Activated CD4-positive, CD25-positive, alpha-beta regulatory T cell treated with anti-CD3 and anti-CD28 coated beads, Interleukin-2, amount 50 U/mL, for 72 hours (primary cell): ENCODE data around the gene ABCB8.

Source experiments
- DNase-seq: peaks from one replicate; pipeline ENCODE4 v3.0.0; 2021

Gene ABCB8

DNA sequence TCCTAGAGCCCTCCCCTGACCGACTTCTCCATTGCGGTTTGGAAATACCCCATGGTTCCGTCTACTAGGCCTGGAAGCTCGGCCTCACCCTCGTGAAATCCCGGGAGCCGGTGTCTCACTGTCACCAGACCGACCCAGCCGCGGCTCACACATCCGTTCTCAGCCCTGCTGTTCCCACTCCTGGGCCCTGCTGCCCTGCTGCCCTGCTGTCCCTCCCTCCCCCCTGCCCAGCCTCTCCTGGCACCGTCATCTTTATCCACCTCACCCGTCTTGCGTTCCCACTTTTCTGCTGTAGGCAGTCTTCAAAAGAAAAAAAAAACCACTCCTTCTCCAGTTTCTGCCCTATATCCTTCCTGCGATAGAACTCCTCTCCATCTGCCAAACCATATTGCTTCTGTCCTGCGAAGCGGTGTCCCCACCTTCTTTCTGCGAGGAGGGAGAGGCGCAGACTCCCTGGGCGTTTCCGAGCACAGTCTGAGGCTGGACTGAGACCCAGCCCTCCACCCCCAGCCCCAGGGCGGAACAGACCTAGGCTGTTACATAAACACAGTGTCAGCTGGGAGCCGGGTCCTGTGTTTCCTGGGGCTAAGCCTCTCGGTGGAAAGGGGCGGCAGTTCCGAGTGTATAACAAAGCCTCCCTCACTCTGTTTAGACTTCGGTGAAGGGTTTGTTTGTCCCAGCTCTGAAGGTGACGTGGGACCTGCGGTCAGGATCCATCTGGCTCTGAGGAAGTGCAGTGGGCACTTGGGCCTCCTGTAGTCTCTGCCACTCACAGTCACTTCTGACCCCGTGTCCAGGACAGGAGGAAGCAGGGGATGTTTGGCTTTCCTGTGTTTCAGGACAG lies 60.8 kb downstream of the ABCB8 start:
- DNase-seq, result no peak

DNA sequence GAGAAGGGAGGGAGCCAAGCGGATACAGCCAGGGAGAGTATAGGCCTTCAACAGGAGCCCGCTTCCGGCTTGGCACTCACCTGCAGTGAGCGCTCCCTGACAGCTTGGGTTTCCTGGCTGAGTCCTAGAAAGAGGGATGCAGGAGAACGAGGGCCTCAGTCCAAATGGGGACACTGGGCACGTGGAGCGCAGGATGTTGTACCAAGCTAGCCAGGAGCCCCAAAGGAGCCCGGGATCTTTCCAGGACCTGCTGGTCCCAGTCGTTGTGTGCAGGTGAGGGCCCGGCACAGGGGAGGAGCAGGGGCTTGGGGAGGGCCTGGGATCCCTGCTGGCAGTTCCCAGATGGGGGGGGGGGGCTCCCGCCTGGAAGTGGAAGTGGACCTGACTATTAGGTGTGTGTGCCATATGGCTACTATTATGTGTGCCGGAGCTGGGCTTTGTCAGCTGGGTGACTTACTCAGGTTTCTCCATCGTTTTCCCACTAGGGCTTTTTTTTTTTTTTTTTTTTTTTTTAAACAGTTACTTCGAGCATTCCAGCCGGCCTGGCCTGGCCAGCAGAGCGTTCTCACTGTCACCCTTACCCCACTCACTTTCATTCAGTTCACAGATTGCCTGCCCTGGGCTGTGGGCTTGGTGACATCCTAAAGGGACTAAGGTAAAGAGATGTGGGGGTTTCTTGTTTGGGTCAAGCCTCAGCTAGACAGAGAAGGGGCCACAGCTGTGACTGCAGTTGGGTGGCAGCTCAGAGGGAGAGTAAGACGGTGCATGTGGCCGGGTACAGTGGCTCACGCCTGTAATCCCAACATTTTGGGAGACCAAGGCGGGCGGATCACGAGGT lies 61.9 kb downstream of the ABCB8 start:
- DNase-seq, result no peak

DNA sequence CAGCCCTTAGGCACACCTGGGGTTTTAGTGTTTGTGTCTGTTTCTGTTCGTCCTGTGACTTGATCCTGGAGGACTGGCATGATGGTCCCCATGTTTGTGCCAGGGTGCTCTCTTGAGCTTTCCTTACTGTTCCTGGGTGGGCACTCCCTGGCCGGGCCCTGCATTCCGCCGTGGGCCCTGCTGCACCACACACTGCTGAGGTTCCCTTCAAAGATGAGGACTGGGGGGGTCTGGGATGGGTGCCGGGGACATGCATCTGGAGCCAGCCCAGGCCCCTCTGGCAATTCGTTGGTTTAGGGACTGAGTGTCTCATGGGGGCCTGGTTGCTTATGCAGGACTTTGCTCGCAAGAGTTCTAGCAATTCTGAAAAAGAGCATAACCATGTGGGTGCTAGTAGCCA lies 62.8 kb downstream of the ABCB8 start:
- no peak for DNase-seq

DNA sequence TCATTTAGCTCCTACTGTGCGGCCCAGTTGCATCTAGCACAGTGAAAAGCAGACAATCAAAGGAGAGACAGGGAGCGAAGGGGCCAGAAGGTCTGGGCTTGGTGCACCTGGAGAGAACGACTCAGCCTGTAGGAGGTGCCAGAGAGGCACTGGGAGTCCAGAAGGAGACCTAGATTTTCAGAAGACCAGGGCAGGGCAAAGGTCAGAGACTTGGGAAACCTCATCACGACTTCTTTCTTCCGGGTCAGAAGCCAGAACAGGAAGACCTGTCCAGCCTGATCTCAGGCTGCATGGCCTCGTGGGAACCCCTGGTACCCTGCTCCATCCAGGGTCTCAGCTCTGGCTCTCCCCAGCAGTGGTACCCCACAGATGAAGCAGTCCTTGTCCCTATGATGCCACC lies 63.2 kb downstream of the ABCB8 start:
- DNase-seq, result no peak

DNA sequence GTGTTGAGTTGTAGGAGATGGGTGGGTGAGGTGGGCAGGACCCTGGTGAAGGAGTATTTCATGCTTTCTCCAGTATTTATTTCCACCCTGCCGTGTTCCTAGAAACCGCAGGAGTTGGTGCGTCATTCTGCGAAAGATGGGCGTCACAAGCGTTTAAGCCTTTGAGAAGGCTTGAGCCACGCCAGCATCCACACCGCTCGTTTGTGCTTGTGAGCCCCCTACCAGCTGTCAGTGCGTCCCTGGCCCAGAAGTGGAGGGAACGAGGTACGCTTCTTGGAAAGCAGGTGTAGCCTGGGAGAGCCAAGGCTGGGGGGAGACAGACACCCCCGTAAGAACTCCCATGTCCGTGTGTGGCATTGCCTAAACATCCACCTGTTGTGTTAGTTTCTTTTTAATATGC lies 63.7 kb downstream of the ABCB8 start:
- no peak for DNase-seq

DNA sequence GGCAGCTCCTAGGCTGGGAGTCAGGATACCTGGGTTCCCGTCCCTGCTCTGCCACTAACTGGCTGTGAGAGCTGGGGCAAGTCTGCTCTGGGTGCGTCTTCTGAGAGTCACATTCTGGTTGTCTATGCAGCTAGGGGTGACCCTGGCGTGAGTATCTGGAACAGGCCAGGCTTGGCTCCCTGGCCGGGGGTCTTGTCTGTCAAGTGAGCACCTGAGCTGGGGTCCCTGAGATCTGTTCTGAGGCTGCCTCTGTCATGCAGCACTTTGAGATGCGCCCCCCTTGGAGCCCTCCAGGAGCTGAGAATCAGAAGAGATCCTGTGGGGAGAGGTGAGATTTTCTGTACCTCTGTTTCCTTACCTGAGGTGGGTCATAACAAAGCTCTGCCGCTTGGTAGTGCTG lies 65.5 kb downstream of the ABCB8 start:
- no peak for DNase-seq

DNA sequence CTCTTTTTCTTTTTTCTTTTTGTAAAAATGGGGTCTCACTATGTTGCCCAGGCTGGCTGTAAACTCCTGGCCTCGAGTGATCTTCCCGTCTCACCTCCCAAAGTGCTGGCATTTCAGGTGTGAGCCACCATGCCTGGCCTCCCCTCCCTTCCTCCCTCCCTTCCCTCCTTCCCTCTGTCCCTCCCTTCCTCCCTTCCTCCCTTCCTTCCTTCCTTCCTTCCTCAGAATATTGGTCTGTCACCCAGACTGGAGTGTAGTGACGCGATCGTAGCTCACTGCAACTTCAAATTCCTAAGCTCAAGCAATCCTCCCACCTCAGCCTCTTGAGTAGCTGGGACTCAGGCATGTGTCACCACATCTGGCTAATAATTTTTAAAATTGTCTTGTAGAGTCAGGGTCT lies 66.4 kb downstream of the ABCB8 start:
- DNase-seq, result no peak

DNA sequence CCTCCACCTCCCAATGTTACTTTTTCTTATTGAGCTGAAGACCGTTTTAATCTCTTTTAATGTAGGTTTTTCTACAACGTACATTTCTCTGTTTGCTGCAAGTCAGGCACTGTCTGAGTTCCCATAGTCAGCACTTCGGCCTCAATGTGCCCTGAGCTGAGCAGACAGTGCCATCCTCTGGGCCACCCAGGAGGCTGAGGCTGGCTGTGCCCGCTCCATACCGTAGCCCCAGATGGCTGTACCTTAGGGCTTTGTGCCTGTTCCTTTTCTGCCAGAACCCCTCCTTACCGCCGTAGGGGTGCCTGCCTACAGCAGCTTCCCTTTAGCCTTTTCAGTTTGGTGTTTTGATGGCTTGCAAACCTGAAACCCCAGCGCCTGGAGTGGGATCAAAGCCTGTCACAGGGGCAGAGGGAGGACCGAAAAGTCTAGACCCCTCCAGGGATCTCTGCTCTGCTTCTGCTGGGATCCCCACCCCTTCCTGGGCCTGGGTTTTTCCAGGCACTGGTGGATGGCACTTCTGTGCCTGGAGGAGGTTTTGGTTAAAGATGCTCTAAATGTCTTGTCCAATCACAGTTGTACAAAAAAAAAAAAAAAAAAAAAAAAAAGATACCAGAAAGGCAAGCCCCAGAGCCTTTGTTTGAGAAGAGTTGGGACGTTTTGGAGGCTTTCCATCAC lies 67.0 kb downstream of the ABCB8 start:
- no peak for DNase-seq

DNA sequence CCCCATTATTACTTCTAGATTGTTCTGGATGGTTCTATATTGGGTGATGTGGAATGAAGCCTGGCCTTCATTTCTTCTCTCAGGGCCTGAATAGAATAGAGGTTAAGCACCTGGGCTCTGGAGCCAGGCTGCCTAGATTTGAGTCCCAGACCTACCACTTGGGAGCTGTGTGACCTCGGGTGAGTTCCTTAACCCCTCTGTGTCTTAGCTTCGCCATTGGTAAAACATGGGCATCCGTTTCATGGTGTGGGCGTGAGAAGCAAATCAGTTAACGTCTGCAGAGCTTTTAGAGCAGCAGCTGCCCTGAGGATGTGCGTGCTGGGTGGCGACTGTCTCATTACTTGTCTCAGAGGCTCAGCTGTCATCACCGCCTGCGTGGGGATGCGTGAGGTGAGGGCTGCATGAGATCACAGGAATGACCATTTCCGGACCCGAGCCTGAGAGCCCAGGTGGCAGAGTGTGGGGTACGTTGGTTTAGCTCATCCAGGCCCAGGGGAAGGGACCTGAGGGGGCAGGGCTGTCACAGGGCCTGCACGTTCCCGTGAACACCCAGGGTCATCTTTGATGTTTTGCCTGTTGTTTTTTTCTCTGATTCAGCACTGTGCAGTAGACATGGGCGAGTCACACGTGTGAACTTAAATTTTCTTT lies 67.7 kb downstream of the ABCB8 start:
- no peak for DNase-seq
